Measurements from ENCODE around the gene FAM193A.

FAM193A gene

GRCh38 chr4:2623442-2623841 is 87.0 kb downstream of the FAM193A start:
- no peak for ATAC-seq
- no peak for TF ChIP-seq GLIS3 (CRISPR knock-in tag; IDR thresholded peaks at IDR 0.05)
- no peak for TF ChIP-seq POU6F1 (CRISPR knock-in tag; IDR thresholded peaks at IDR 0.05; ENCODE audit: borderline replicate concordance, low read depth)
- no peak for TF ChIP-seq ZNF8 (CRISPR knock-in tag; IDR thresholded peaks at IDR 0.05)
- TF ChIP-seq TSHZ2 (CRISPR knock-in tag; IDR thresholded peaks at IDR 0.05) = no peak
- TF ChIP-seq PPARA (CRISPR knock-in tag; IDR thresholded peaks at IDR 0.05; ENCODE audit: borderline replicate concordance) = no peak
- no peak for TF ChIP-seq ESRRG (CRISPR knock-in tag; IDR thresholded peaks at IDR 0.05)
- no peak for TF ChIP-seq BACH2 (CRISPR knock-in tag; IDR thresholded peaks at IDR 0.05; ENCODE audit: borderline replicate concordance)
- no peak for TF ChIP-seq CSRNP3 (CRISPR knock-in tag; IDR thresholded peaks at IDR 0.05)
- no peak for TF ChIP-seq ISL1 (CRISPR knock-in tag; IDR thresholded peaks at IDR 0.05)
- no peak for TF ChIP-seq ZNF565 (CRISPR knock-in tag; conservative IDR thresholded peaks at IDR 0.05; ENCODE audit: low read depth)
- TF ChIP-seq OSR1 (CRISPR knock-in tag; IDR thresholded peaks at IDR 0.05) = no peak
- TF ChIP-seq TOX (CRISPR knock-in tag; IDR thresholded peaks at IDR 0.05; ENCODE audit: borderline replicate concordance) = no peak
- TF ChIP-seq ARNTL (CRISPR knock-in tag; IDR thresholded peaks at IDR 0.05; ENCODE audit: borderline replicate concordance, low read depth) = no peak
- TF ChIP-seq ZFP3 (CRISPR knock-in tag; IDR thresholded peaks at IDR 0.05) = no peak
- no peak for TF ChIP-seq RARB (CRISPR knock-in tag; IDR thresholded peaks at IDR 0.05)
- no peak for TF ChIP-seq CSDC2 (CRISPR knock-in tag; IDR thresholded peaks at IDR 0.05)
- TF ChIP-seq ZC3H10 (CRISPR knock-in tag; IDR thresholded peaks at IDR 0.05) = no peak

- TF ChIP-seq RARB (CRISPR knock-in tag; IDR thresholded peaks at IDR 0.05) (no peak), PPARA (CRISPR knock-in tag; IDR thresholded peaks at IDR 0.05; ENCODE audit: borderline replicate concordance) (no peak), CREB5 (CRISPR knock-in tag; IDR thresholded peaks at IDR 0.05; ENCODE audit: low read depth) (no peak), GLIS3 (CRISPR knock-in tag; IDR thresholded peaks at IDR 0.05) (no peak), ISL1 (CRISPR knock-in tag; IDR thresholded peaks at IDR 0.05) (no peak), POU6F1 (CRISPR knock-in tag; IDR thresholded peaks at IDR 0.05; ENCODE audit: borderline replicate concordance, low read depth) (no peak), OSR1 (CRISPR knock-in tag; IDR thresholded peaks at IDR 0.05) (no peak), ZNF565 (CRISPR knock-in tag; conservative IDR thresholded peaks at IDR 0.05; ENCODE audit: low read depth) (no peak), ZFP3 (CRISPR knock-in tag; IDR thresholded peaks at IDR 0.05) (no peak), ZNF70 (CRISPR knock-in tag; IDR thresholded peaks at IDR 0.05) (no peak), CSRNP3 (CRISPR knock-in tag; IDR thresholded peaks at IDR 0.05) (no peak), TSHZ2 (CRISPR knock-in tag; IDR thresholded peaks at IDR 0.05) (no peak), ZFP30 (CRISPR knock-in tag; IDR thresholded peaks at IDR 0.05) (no peak), TCF4 (CRISPR knock-in tag; IDR thresholded peaks at IDR 0.05; ENCODE audit: borderline replicate concordance) (no peak)
- ATAC-seq = no peak
Observed at GRCh38 chr4:2624782-2625530, 88.5 kb downstream of the FAM193A start.
